Measurements from ENCODE around the gene IER5.
"Not testable (repeated sequence)": the region's sequence is repeated elsewhere in the genome, so short reads cannot be mapped to it uniquely, and the experiment has no call there.

IER5 gene

GRCh38 chr1:181113059-181113641 is 24.6 kb downstream of the IER5 start:
- TF ChIP-seq CTCF (IDR thresholded peaks at IDR 0.05; ENCODE audit: insufficient read depth, low read length): no peak
- TF ChIP-seq POLR2AphosphoS5 (IDR thresholded peaks at IDR 0.05; ENCODE audit: low read depth): no peak
- no peak for TF ChIP-seq GABPA (IDR thresholded peaks at IDR 0.05; ENCODE audit: low read depth)
- no peak for TF ChIP-seq SPI1 (IDR thresholded peaks at IDR 0.05; ENCODE audit: borderline replicate concordance, low read depth)
- TF ChIP-seq, protein P1, sequence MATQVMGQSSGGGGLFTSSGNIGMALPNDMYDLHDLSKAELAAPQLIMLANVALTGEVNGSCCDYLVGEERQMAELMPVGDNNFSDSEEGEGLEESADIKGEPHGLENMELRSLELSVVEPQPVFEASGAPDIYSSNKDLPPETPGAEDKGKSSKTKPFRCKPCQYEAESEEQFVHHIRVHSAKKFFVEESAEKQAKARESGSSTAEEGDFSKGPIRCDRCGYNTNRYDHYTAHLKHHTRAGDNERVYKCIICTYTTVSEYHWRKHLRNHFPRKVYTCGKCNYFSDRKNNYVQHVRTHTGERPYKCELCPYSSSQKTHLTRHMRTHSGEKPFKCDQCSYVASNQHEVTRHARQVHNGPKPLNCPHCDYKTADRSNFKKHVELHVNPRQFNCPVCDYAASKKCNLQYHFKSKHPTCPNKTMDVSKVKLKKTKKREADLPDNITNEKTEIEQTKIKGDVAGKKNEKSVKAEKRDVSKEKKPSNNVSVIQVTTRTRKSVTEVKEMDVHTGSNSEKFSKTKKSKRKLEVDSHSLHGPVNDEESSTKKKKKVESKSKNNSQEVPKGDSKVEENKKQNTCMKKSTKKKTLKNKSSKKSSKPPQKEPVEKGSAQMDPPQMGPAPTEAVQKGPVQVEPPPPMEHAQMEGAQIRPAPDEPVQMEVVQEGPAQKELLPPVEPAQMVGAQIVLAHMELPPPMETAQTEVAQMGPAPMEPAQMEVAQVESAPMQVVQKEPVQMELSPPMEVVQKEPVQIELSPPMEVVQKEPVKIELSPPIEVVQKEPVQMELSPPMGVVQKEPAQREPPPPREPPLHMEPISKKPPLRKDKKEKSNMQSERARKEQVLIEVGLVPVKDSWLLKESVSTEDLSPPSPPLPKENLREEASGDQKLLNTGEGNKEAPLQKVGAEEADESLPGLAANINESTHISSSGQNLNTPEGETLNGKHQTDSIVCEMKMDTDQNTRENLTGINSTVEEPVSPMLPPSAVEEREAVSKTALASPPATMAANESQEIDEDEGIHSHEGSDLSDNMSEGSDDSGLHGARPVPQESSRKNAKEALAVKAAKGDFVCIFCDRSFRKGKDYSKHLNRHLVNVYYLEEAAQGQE (IDR thresholded peaks at IDR 0.05; ENCODE audit: insufficient replicate concordance, low read depth): no peak
- no peak for DNase-seq (ENCODE audit: low read depth in 1 of 2, low spot score in 1 of 2)
- H3K4me3 ChIP-seq (replicated peaks; ENCODE audit: insufficient read depth, low read length): no peak overlapping the region
- no peak overlapping the region for H3K27ac ChIP-seq (replicated peaks)
- no peaks in the 10 kb centered on the region for H3K27me3 ChIP-seq (ENCODE audit: insufficient read depth, poor library complexity, severe bottlenecking)

GRCh38 chr1:181114574-181115367 is 26.3 kb downstream of the IER5 start:
- Histone ChIP-seq H3K27ac (replicated peaks) (no peak overlapping the region), H3K27me3 (ENCODE audit: insufficient read depth, poor library complexity, severe bottlenecking) (no peaks in the 10 kb centered on the region), H3K4me3 (replicated peaks; ENCODE audit: insufficient read depth, low read length) (no peak overlapping the region)
- no peak for DNase-seq (ENCODE audit: low read depth in 1 of 2, low spot score in 1 of 2)
- no peak for TF ChIP-seq CTCF (IDR thresholded peaks at IDR 0.05; ENCODE audit: insufficient read depth, low read length)
- TF ChIP-seq, protein P1 (IDR thresholded peaks at IDR 0.05; ENCODE audit: insufficient replicate concordance, low read depth): no peak
- no peak for TF ChIP-seq SPI1 (IDR thresholded peaks at IDR 0.05; ENCODE audit: borderline replicate concordance, low read depth)
- TF ChIP-seq POLR2AphosphoS5 (IDR thresholded peaks at IDR 0.05; ENCODE audit: low read depth): no peak
- TF ChIP-seq GABPA (IDR thresholded peaks at IDR 0.05; ENCODE audit: low read depth): no peak

DNA sequence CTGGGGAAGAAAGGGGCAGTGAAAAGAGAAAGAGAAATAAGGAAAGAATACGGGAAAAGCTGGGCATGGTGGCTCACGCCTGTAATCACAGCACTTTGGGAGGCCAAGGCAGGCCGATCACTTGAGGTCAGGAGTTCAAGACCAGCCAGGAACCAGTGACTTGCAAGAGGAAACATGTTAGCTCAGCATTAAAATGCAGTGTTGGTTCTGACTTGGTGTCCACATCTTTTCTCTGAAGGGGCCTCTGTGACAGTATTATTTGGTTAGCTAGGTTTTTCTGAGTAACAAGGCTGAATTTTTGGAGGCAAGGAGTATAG is 26.8 kb downstream of the IER5 start:
- no peak overlapping the region for H3K27ac ChIP-seq (replicated peaks)
- TF ChIP-seq GABPA (IDR thresholded peaks at IDR 0.05; ENCODE audit: low read depth) (no peak), POLR2AphosphoS5 (IDR thresholded peaks at IDR 0.05; ENCODE audit: low read depth) (no peak), CTCF (IDR thresholded peaks at IDR 0.05; ENCODE audit: insufficient read depth, low read length) (no peak), SPI1 (IDR thresholded peaks at IDR 0.05; ENCODE audit: borderline replicate concordance, low read depth) (no peak)
- TF ChIP-seq, protein P1 (IDR thresholded peaks at IDR 0.05; ENCODE audit: insufficient replicate concordance, low read depth): no peak
- no peaks in the 10 kb centered on the region for H3K27me3 ChIP-seq (ENCODE audit: insufficient read depth, poor library complexity, severe bottlenecking)
- DNase-seq (ENCODE audit: low read depth in 1 of 2, low spot score in 1 of 2): no peak
- H3K4me3 ChIP-seq (replicated peaks; ENCODE audit: insufficient read depth, low read length): no peak overlapping the region

DNA sequence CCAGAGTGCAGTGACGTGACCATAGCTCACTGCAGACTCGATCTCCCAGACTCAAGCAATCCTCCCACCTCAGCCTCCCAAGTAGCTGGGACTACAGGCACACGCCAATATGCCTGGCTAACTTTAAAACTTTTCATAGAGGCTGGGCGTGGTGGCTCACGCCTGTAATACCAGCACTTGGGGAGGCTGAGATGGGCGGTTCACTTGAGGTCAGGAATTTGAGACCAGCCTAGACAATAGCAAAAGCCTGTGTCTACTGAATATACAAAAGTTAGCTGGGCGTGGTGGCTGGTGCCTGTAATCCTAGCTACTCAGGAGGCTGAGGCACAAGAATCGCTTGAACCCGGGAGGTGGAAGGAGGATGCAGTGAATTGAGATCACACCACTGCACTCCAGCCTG is 27.5 kb downstream of the IER5 start:
- not testable (repeated sequence) for H3K4me3 ChIP-seq (replicated peaks; ENCODE audit: insufficient read depth, low read length); DNase-seq (ENCODE audit: low read depth in 1 of 2, low spot score in 1 of 2); H3K27ac ChIP-seq (replicated peaks); H3K27me3 ChIP-seq (ENCODE audit: insufficient read depth, poor library complexity, severe bottlenecking)

Data from HL-60 (cell line).